ENCODE measurements around the gene NXT1.

Gene NXT1

GRCh38 chr20:23361476-23362391 is 11.1 kb downstream of the NXT1 start, which contains the start of gene GZF1:
Gene GZF1, plus strand, starts transcription at chr20:23362182. Its CDS starts 2,202 bp downstream, at chr20:23364384.
- peak; percentile 98 for DNase-seq

DNA sequence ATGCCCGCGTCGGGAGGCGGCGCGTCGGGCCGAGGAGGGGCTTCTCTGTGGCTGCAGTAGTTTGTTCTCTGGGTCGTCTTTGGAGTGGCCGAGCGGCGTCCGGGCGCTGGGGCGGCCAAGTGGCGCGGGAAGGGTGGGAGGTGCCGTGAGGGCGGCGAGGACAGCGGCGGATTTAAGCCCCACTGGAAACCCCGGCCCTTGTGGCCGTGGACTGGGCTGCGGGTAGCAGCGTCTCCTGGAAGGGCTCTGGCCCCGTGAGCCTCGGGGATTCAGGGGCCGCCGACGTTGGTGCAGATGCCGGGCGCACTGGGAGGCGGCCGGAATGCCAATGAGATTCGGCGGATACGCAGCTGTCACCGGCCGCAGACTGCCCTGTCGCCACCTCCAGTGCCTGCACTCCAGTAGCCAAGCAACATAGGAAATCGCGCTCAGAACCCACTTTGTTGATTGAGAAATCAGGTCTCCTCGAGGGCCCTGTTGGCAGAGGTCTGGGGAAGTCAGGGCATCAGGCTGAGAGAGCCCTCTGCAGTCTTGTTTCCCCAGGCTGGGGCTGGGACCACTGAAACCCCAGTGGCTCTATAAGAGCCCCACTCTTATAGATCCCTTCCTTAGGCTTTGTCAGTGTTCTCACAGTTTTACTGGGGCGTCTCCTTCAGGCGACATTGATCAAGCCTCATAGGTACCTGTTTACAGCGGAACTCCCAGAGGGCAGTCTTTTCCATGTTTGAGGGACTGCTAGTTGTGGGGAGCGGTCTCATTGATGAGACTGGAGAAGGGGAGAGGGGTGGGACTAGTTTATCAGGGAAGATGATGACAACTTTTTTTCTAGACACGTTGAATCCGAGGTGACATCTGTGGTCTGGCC is 12.0 kb downstream of the NXT1 start:
- DNase-seq, result peak; percentile 49

- no peak for DNase-seq
Measured at GRCh38 chr20:23363257-23363649, 12.7 kb downstream of the NXT1 start.

DNA sequence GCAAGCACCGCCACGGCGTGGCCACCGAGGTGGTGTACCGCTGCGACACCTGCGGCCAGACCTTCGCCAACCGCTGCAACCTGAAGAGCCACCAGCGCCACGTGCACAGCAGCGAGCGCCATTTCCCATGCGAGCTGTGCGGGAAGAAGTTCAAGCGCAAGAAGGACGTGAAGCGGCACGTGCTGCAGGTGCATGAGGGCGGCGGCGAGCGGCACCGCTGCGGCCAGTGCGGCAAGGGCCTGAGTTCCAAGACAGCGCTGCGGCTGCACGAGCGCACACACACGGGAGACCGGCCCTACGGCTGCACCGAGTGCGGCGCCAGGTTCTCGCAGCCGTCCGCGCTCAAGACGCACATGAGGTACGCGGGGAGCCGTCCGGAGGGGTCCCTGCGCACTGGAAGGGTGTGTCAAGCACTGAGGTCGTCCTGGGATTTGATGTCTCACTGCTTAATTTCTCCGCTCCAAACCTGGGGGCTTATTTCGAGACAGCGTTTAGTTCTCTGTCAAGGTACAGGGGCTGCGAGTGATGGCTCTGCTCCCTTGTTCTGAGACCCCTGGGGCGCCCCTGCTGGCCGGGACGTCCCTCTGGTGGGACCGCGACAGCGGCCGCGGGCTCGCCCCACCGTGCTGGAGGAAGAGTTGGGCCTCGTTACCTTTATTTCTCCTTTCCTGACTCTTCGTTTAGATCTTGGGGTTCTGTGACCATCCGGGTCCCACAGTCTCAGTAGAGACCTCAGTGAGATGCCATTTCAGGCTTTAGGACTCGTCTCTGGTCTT is 15.0 kb downstream of the NXT1 start:
- no peak for DNase-seq

DNA sequence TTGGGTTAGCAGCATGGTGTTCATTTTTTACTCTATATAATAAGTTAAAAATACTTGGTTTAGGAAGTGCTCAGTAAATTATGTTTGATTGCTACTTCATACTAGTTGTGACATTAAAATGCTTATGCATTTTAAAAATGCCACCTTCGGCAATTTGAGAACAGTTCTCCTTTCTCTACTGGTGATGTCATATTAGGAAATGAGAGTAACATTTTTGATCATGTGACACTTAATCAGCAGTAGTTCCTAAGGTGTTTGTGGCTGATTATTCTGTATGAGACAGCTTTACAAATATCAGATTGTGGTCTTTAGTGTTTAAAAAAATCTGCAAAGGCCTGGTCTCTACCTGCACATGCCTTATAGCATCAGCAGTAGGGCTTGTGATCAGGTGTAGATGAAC is 15.8 kb downstream of the NXT1 start:
- DNase-seq, result peak; percentile 42

GRCh38 chr20:23367770-23368169 is 17.2 kb downstream of the NXT1 start:
- no peak for DNase-seq

GRCh38 chr20:23368316-23369071 is 17.9 kb downstream of the NXT1 start:
- no peak for DNase-seq

- no peak for DNase-seq
Measured at GRCh38 chr20:23369072-23369823, 18.7 kb downstream of the NXT1 start.

GRCh38 chr20:23370274-23370673 is 19.7 kb downstream of the NXT1 start:
- DNase-seq, result no peak

DNA sequence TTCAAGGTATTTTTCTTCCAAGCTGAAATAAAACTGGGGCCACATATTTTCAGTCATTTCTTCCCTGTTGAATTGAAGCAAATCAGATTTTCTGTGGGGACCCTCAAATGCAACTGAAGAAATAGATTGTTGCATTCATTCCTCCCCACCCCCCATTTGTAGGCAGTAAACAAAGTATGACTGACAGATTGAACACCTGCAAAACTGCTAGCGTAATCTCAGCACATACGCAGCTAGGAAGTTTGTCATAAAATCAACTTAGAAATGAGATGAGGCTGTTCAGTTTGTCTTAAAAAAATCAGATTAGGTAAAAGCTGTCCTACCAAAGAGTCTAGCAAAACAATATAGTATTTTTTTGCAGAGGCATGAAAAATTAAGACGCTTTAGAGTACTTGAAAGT is 20.3 kb downstream of the NXT1 start:
- no peak for DNase-seq

DNA sequence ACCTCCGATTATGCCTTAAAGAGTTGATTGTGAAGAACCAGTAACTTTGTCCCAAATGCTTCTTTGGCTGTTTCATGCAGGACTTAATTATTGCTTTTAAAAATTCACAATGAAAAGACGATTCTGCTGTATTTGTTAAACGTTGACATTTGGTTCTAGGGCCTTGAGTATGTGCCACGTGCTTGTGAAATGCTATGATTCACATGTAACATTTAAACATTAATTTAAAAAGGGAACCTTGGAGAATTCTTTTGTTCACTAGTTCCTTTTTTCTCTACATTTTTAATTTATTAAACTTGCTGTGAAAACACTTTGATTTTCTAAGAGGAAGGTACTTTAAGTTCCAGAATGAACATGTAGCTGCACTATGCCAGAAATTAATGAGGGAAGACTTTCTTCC is 20.9 kb downstream of the NXT1 start:
- DNase-seq, result no peak

GRCh38 chr20:23374441-23374840 is 23.9 kb downstream of the NXT1 start:
- DNase-seq, result no peak

- no peak for DNase-seq
Measured at GRCh38 chr20:23375827-23376226, 25.2 kb downstream of the NXT1 start.

- no peak for DNase-seq
Measured at GRCh38 chr20:23379772-23380171, 29.2 kb downstream of the NXT1 start.

DNA sequence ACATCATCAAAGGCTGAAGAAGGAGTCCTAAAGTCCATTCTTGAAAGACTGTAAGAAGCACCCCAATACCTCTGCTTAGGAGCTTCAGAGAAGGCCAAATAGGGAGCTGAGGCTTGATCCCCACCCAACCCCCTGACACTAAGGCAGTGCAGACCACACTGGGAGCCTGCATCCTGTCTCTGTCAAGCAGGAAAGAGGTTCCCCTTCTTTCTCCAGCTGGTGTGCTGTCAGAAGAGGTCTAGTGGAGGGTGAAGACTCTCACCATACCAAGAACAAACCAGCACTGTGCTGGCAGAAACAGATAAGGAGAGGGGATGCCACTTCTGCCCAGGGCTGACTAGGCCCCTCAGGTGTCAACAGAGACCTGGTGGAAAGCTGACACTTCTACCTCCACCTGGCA is 31.3 kb downstream of the NXT1 start:
- no peak for DNase-seq

DNA sequence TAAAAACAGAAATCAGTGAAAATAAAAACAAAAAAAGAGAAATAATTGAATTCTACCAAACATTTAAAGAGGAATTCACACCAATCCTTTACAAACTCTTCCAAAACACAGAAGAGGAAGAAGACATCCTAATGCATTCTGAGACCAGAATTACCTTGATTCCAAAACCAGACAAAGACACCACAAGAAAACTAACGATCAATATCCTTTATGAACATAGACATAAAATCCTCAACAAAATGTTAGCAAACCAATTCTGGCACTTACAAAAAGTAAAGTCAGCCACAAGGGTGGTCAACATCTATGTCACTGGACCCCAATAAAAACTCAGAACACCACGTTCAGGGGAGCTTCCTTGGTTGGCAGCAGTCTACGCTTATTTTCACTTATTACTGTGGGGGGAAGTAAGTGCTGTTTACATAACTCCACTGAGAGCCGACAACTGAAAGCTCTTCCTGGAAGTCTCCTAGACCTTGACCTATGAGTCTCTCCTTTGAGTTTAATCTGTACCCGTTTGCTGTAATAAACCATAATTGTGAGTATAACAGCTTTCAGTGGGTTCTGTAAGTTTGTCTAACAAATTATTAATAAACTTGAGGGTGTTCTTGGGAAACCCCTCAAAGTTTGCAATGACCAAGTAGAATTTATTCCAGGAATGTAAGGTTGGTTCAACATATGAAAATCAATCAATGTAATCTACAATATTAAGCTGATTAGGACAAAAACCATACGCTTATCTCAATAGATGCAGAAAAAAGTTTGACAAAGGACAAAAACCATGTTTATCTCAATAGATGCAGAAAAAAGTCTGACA is 35.9 kb downstream of the NXT1 start:
- DNase-seq, result no peak

DNA sequence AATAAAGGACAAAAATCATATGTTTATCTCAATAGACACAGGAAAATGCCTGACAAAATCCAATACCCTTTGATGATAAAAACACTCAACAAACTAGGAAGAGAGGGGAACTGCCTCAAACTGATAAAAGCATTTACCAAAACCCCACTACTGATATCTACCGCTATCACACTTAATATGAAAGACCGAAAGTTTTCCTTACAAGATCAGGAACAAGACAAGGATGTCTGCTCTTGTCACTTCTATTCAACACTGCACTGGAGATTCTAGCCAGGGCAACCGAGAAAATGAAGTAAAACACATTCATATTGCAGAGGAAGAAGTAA is 36.5 kb downstream of the NXT1 start:
- DNase-seq, result no peak

DNA sequence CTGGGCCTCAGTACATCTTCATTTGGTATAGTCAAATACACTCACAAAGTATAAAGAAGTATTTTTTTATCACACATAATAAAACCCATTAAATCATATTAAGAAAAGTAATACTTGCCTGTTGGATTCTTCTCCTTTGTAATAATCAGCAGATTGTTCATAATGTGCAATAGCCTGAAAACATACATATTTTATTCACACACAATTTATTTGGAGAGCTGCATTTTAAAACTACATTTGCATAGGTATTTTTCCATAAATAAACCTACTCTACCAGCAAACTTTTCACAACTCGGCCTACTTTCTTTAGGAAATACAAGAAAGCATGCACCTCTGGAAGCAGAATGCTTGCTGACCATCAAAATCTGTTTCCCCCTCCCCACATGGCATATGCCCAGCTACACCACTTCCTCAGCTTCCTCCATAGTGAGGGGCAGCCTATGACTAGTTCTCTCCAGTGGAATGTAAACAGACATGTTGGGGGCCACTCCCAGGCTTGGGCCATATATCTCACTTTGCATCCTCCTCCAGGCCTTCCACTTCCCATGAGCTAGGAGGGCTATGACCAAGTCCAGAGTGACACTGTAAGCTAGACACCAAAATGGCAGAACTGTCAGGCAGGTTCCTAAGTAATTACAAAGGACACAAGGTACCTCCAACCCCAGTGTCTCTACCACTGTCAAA is 39.6 kb downstream of the NXT1 start:
- DNase-seq, result no peak

DNA sequence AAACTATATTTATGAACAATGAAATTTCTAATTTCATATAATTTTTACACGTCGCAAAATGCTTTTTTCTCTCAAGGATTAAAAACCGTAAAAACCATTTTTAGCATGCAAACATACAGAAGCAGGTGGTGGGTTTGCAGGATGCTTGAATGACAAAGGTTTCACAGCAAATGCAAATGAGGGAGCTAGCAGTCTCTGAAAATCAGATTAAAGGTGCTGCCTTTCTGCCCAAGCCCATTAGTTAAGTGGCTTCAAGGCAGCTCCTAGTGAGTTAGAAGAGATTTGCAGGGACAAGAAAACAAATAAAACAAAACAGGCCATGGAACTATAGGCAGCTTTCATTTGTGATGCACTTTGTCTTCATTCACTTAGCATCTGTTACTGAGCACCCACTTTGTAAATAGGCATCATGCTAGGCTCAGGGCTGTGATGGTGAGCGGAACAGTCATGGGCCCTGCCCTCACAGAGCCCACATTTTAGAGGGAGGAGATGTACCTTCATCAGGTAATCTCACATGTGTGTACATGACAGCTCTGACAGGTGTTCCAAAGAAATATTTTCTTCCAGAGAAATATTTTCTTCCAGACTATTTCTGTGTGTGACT is 41.2 kb downstream of the NXT1 start:
- no peak for DNase-seq
